Measurements from ENCODE around the gene FASTKD2. TPM values are rescaled to one million over a fixed set of nuclear protein-coding genes. Genes with fewer than 3 reads are reported as not detected.
"Not testable (repeated sequence)": the region's sequence is repeated elsewhere in the genome, so short reads cannot be mapped to it uniquely, and the experiment has no call there.

Gene FASTKD2
- total and polyA plus RNA-seq, 2 donors (not counting 3 experiments of a cell fraction or from before 2014, with no cell fraction given), result 20.6 to 22.6 TPM

DNA sequence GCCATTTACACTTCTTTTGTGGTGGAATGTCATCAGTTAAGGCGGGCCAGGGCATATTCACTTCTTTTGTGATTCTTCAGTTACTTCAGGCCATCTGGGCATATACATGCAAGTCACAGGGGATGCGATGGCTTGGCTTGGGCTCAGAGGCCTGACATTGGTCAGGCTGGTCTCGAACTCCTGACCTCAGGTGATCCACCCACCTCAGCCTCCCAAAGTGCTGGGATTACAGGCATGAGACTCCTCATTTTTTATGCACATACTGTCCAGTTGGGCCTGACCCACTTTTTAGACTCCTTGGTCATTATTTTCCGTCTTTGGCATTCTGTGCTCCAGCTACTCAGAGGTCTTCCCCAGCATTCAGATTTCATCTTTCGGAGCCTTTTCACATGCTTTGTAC is 47.1 kb downstream of the FASTKD2 start:
- intact Hi-C loops (cut with micrococcal nuclease), result not testable (repeated sequence)

DNA sequence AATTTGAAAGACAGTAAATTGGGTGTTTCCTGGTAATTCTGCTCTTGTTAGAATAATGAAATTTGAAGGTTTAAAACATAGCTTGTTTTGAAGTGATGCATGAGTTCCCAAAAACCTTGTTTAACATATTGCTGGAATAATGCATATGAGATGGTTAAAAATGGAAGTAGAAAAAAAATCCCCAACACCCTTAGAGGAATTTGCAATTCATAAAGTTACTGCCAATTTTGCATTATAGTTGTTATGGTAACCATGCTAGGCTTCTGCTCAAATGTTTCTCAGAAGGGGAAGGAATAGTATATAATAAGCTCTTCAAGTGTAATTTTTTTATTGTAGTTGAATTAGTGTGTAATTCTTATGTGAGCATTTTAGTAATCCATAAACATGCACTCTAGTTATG is 49.1 kb downstream of the FASTKD2 start:
- H3K27me3 ChIP-seq (ENCODE audit: control insufficient read depth in 2 of 2, insufficient read depth in 2 of 2, low read length in 2 of 2), result no peaks in the 10 kb centered on the region
- H3K9ac ChIP-seq (replicated peaks; ENCODE audit: extremely low read depth, insufficient read depth, low read length), result no peak overlapping the region
- H3K27ac ChIP-seq (ENCODE audit: insufficient read depth, low read depth, low read length), result no peak overlapping the region
- no peak overlapping the region for H2AFZ ChIP-seq (ENCODE audit: low read depth, low read length)
- FAIRE-seq (no peak), DNase-seq (ENCODE audit: low read depth, low spot score) (no peak)
- H3K4me1 ChIP-seq (ENCODE audit: control insufficient read depth, extremely low read depth, insufficient read depth, low read length), result no peaks in the 10 kb centered on the region
- no TSS peak for BruUV-seq (replicated peaks)
- H3K4me3 ChIP-seq (replicated peaks in 1 of 3; ENCODE audit: insufficient read depth in 1 of 3, low read depth in 1 of 3, low read length in 3 of 3), result no peak overlapping the region
- CTCF ChIA-PET, result interaction anchor here (1.3 kb wide), 1 partner anchor 14 kb away, joined by 3 read pairs; no protein-coding TSS in a partner anchor
- intact Hi-C loops (cut with micrococcal nuclease) (no loop called here), dilution Hi-C loops (cut with MboI; ENCODE audit: extremely low pct_ligation_motif_present, low sequenced_read_pairs) (no loop called here)
- H3K79me2 ChIP-seq (ENCODE audit: control insufficient read depth, insufficient read depth, low read length), result no peaks in the 10 kb centered on the region
- H4K20me1 ChIP-seq (replicated peaks; ENCODE audit: control insufficient read depth, extremely low read depth, insufficient read depth, low read length), result no peaks in the 10 kb centered on the region
- no peaks in the 10 kb centered on the region for H3K9me3 ChIP-seq (replicated peaks; ENCODE audit: control insufficient read depth, insufficient read depth, low read length)
- TF ChIP-seq EZH2 (IDR thresholded peaks at IDR 0.05; ENCODE audit: borderline replicate concordance, low read depth, low read length, severe bottlenecking), result no peak
- TF ChIP-seq FOS (IDR thresholded peaks at IDR 0.05; ENCODE audit: borderline replicate concordance, insufficient read depth, low read length), result no peak
- no peak for TF ChIP-seq POLR2A (IDR thresholded peaks at IDR 0.05; ENCODE audit: low read depth, low read length)
- TF ChIP-seq GATA2 (IDR thresholded peaks at IDR 0.05; ENCODE audit: insufficient read depth, insufficient read length, low read depth, low read length), result no peak
- no peak for TF ChIP-seq JUN (IDR thresholded peaks at IDR 0.05; ENCODE audit: borderline replicate concordance, insufficient read depth, insufficient read length, low read depth)
- no peak for TF ChIP-seq MYC (IDR thresholded peaks at IDR 0.05; ENCODE audit: low read depth, low read length)
- TF ChIP-seq POLR2AphosphoS5 (IDR thresholded peaks at IDR 0.05; ENCODE audit: insufficient read depth, low read depth, low read length), result no peak
- TF ChIP-seq, protein P1, sequence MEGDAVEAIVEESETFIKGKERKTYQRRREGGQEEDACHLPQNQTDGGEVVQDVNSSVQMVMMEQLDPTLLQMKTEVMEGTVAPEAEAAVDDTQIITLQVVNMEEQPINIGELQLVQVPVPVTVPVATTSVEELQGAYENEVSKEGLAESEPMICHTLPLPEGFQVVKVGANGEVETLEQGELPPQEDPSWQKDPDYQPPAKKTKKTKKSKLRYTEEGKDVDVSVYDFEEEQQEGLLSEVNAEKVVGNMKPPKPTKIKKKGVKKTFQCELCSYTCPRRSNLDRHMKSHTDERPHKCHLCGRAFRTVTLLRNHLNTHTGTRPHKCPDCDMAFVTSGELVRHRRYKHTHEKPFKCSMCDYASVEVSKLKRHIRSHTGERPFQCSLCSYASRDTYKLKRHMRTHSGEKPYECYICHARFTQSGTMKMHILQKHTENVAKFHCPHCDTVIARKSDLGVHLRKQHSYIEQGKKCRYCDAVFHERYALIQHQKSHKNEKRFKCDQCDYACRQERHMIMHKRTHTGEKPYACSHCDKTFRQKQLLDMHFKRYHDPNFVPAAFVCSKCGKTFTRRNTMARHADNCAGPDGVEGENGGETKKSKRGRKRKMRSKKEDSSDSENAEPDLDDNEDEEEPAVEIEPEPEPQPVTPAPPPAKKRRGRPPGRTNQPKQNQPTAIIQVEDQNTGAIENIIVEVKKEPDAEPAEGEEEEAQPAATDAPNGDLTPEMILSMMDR (IDR thresholded peaks at IDR 0.05; ENCODE audit: extremely low read depth in 1 of 2, insufficient read depth in 1 of 2, low read depth in 1 of 2, low read length in 2 of 2), result no peak
- TF ChIP-seq, protein P2, sequence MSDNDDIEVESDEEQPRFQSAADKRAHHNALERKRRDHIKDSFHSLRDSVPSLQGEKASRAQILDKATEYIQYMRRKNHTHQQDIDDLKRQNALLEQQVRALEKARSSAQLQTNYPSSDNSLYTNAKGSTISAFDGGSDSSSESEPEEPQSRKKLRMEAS (IDR thresholded peaks at IDR 0.05; ENCODE audit: insufficient read depth, insufficient read length), result no peak
- POLR2A ChIA-PET, result no interaction called here
- H3K4me2 ChIP-seq (ENCODE audit: insufficient read depth, low read length), result no peak overlapping the region
- no peaks in the 10 kb centered on the region for H3K36me3 ChIP-seq (ENCODE audit: control insufficient read depth in 2 of 2, extremely low read depth in 1 of 2, insufficient read depth in 2 of 2, low read length in 2 of 2)
- H3K9me1 ChIP-seq (replicated peaks; ENCODE audit: control insufficient read depth, extremely low read depth, insufficient read depth, low read length), result no peaks in the 10 kb centered on the region

More for the DNA sequence above, 47.1 kb downstream of the FASTKD2 start:
- H3K9me1 ChIP-seq (replicated peaks; ENCODE audit: control insufficient read depth, extremely low read depth, insufficient read depth, low read length); H3K27me3 ChIP-seq (ENCODE audit: control insufficient read depth in 2 of 2, insufficient read depth in 2 of 2, low read length in 2 of 2); H2AFZ ChIP-seq (ENCODE audit: low read depth, low read length); DNase-seq (ENCODE audit: low read depth, low spot score); H3K4me2 ChIP-seq (ENCODE audit: insufficient read depth, low read length); H3K4me3 ChIP-seq (replicated peaks in 1 of 3; ENCODE audit: insufficient read depth in 1 of 3, low read depth in 1 of 3, low read length in 3 of 3); H3K79me2 ChIP-seq (ENCODE audit: control insufficient read depth, insufficient read depth, low read length); POLR2A ChIA-PET; H3K27ac ChIP-seq (ENCODE audit: insufficient read depth, low read depth, low read length); H4K20me1 ChIP-seq (replicated peaks; ENCODE audit: control insufficient read depth, extremely low read depth, insufficient read depth, low read length); CTCF ChIA-PET; H3K9ac ChIP-seq (replicated peaks; ENCODE audit: extremely low read depth, insufficient read depth, low read length); H3K9me3 ChIP-seq (replicated peaks; ENCODE audit: control insufficient read depth, insufficient read depth, low read length); FAIRE-seq; H3K4me1 ChIP-seq (ENCODE audit: control insufficient read depth, extremely low read depth, insufficient read depth, low read length); dilution Hi-C loops (cut with MboI; ENCODE audit: extremely low pct_ligation_motif_present, low sequenced_read_pairs); BruUV-seq (replicated peaks); H3K36me3 ChIP-seq (ENCODE audit: control insufficient read depth in 2 of 2, extremely low read depth in 1 of 2, insufficient read depth in 2 of 2, low read length in 2 of 2): not testable (repeated sequence)

Measured in endothelial cell of umbilical vein (primary cell).